Stimulated activated CD8-positive, alpha-beta memory T cell treated with anti-CD3 and anti-CD28 coated beads, Interleukin-7, amount 100 ng/mL, for 24 hours (primary cell): ENCODE measurements around the gene PPP2R5D.
"Not testable (repeated sequence)": the region's sequence is repeated elsewhere in the genome, so short reads cannot be mapped to it uniquely, and the experiment has no call there.

ENCODE experiments used
- DNase-seq: peaks from one replicate; pipeline ENCODE4 v3.0.0-alpha.2; 2020; ENCODE audit warnings: low read depth

The PPP2R5D gene

DNA sequence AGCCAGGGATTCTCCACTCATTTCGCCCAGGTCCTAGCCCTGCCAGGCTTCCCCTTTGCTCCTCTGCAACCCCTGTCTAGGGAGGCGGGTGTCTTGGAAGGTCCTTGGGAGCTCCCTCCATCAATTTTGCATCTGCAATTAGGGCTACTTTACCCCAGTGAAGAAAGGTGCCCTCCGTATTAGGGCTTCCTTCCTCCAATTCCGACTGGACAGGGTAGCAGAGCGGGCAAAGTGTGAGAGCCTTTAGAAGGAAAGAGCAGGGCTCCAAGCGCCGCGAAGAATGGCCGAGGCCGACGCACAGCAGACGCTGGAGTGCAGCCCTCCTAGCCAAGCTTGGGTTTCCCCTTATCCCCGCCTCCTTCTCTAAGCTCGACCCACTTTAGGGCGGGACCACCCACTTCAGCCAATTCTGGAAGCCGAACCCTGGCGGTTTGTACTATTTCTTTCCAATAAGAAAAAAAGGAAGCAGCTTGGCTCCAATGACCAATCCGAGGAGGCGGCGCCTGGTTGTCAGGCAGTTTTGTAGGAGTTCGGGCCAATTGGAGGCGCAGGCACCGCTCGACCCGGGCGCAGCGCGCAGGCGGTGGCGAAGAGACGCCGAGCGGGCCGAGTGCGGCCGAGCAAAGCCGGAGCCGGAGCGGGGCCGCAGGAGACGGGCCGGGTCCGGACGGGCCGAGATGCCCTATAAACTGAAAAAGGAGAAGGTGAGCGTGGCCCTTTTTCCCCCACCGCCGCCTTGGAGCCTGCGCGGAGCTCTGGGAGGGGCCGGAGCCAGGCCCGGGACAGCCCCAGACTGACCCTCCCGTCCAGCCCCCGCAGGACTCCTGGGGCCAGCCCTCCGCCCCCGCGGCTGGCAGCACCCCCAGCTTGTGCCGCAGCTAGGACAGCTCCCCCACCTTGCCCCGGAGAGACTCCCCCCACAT lies at the start of gene PPP2R5D:
Gene PPP2R5D (plus strand): TSS at position 570 of the 923 bp plus-strand sequence. CDS start 108 bp downstream, at position 678.
- DNase-seq, result peak; percentile 95

DNA sequence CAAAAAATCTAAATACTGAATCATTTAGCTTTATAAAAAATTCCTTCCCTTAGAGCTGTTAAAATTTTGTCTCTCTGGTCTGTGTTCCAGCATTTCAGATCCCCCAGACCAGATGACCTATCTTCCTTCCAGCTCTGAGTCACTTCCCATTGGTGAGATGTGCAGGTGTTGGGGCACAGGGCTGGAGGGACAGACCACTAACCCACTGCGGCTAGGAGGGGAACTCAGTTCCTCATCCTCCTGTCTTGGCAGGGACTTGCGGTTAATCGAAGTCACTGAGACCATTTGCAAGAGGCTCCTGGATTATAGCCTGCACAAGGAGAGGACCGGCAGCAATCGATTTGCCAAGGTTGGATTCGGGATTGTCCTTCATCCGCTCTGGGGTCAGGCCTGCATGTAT lies 49.0 kb upstream of the PPP2R5D start:
- DNase-seq, result no peak

DNA sequence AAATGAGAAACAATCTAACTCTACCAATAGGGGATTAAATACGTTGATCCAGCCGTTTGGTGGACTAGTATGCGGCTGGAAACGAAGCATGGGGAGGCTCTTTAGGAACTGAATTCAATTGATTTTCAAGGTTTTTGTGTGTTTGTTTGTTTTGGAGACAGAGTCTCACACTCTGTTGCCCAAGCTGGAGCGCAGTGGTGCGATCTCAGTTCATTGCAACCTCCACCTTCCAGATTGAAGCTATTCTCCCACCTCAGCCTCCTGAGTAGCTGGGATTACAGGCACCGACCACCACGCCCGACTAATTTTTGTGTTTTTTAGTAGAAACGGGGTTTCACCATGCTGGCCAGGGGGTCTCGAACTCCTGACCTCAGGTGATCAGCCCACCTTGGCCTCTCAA lies 48.0 kb upstream of the PPP2R5D start:
- no peak for DNase-seq

DNA sequence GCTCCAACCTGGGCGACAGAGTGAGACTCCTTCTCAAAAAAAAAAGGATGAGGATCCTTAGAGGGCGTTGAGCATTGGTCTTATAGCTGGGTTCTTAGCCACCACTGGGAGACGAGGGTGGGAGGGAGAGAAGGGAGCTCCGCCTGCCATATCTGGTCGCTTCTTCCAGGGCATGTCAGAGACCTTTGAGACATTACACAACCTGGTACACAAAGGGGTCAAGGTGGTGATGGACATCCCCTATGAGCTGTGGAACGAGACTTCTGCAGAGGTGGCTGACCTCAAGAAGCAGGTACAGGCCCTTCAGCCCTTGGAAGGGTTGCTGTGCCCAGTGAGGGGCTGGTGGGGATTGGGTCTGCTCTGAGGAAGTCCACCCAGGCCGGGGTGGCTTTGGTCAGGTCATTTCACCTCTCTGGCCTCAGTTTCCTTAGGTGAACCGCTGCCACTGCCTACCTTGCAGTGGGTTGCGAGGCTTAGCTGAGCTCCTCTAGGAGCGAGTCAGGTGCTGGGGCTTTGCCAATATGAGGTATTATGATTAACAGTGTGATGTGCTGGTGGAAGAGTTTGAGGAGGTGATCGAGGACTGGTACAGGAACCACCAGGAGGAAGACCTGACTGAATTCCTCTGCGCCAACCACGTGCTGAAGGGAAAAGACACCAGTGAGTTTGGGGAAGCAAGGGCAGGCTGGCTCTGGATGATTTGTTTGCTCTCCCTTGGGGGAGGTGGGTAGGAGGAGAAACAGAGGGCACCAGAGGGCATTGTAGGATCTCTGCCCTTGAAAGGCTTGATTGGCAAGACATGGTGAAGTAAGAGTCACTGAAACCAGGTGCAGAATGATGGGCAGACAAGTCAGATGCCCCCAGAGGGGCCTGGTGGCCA lies 46.6 kb upstream of the PPP2R5D start:
- no peak for DNase-seq

DNA sequence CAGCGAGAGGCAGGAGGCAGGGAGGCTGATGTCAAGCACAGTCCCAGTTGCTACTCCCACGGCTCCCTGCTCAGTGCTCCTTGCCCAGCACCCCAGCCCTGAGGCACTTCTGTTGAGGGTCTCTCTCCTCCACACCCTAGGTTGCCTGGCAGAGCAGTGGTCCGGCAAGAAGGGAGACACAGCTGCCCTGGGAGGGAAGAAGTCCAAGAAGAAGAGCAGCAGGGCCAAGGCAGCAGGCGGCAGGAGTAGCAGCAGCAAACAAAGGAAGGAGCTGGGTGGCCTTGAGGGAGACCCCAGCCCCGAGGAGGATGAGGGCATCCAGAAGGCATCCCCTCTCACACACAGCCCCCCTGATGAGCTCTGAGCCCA lies 46.0 kb upstream of the PPP2R5D start:
- no peak for DNase-seq

DNA sequence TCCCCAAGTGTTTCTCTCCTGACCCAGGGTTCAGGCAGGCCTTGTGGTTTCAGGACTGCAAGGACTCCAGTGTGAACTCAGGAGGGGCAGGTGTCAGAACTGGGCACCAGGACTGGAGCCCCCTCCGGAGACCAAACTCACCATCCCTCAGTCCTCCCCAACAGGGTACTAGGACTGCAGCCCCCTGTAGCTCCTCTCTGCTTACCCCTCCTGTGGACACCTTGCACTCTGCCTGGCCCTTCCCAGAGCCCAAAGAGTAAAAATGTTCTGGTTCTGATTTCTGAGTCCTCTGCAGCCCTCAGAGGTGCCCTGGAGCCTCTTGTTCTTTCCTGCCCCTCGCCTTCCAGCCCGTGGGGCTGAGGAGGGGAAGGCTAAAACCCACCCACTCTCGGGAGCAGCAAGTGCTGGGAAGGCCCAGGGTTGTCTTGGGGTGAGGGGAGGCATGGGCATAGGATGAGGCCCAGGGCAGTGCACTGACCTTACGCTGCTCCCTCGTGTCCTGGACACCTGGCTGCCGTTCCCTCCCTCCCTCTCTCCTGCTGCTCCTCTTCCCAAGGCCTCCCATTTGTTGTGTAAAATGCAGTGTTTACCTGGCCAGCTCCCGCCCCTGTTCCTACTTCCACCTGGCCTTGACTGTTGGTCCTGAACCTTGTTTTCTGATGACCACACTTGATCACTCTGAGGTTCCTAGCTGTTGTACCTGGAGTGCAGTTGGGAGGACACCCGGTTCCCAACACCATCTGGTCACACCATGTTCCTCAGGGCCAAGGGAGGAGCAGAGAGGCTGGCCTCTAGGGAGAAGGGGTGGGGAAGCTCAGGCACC lies 45.2 kb upstream of the PPP2R5D start:
- no peak for DNase-seq

DNA sequence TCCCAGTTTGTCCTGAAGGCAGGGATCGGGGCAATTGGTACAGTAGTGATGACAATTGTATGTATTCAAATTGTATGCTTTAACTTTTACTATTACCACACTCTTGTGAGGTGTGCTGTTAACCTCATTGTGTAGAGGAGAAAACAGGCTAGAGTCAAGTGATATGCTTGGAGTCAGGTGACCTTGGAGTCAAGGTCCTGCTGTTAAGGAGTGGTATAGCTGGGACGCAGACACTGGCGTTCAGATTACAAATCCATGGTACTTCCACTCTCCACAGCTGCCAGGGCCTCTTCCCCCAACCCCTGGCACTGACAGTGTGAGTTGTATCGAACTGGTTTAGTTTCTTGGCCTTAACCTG lies 44.6 kb upstream of the PPP2R5D start:
- DNase-seq, result no peak

DNA sequence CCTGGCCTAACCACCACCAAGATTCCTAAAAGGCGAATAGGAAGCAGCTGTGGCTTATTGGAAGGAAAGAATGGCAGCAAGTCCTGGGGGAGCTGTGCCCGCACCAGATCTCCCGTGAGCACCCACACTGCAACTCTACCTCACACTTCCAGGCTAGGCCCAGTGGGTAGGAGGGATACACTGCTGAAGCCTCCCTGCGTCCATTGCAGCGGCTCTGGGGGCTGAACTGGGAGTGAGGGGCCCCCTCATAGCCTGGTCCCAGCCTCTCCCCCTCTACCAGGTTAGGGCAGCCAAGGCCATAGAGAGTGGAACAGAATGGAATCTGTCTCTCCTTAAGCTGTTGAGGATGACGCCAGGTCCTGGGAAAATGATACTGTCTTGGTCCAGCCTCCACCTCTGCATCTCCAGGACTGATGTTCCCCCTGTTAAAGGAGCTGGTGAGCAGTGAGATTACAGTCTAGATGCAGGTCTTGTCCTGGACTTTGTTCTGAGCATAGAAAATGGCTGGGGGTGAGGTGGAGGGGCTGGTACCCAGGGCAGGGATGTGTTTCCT lies 43.8 kb upstream of the PPP2R5D start:
- no peak for DNase-seq

DNA sequence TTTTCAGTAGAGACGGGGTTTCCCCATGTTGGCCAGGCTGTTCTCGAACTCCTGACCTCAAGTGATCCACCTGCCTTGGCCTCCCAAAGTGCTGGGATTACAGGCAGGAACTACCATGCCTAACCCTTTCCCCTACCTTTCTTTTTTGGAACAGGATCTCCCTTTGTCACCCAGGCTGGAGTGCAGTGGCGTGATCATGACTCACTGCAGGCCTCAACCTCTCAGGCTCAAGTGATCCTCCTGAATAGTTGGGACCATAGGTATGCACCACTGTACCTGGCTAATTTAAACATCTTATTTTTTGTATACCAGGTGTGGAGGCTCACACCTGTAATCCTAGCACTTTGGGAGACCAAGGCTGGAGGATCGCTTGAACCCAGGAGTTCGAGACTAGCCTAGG lies 43.0 kb upstream of the PPP2R5D start:
- DNase-seq, result not testable (repeated sequence)

DNA sequence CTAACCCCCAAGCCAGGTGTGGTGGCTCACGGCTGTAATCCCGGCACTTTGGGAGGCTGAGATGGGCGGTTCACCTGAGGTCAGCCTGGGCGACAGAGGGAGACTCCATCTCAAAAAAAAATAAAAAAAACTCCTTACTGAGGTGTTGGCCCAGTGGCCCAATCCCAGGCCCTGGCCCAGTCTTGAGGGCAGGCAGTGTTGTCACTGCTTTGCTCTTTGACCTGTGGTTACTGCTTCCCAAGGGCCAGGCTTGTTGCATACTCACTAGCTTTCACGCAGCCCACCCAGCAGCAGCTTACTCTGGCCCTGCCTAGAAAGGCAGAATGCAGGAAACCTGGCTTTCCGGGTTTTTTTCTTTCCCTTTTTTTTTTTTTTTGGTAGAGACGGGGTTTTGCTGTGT lies 41.9 kb upstream of the PPP2R5D start:
- no peak for DNase-seq

DNA sequence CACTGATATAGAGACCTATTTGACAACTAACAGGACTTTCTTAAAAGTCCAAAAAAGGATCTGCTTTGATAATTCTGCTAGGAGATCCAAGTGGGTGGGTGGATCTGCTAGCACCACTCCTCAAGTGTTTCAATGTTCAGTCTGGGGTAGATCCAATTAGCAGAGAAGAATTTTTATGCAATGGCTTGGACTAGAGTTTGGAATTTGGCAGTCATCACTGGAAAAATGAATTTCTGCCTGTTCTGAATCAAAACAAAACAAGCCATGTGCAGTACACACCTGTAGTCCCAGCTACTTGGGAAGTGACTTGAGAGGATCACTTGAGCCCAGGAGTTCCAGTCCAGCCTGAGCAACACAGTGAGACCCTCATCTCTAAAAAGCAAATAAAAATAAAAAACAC lies 36.4 kb upstream of the PPP2R5D start:
- DNase-seq, result no peak

DNA sequence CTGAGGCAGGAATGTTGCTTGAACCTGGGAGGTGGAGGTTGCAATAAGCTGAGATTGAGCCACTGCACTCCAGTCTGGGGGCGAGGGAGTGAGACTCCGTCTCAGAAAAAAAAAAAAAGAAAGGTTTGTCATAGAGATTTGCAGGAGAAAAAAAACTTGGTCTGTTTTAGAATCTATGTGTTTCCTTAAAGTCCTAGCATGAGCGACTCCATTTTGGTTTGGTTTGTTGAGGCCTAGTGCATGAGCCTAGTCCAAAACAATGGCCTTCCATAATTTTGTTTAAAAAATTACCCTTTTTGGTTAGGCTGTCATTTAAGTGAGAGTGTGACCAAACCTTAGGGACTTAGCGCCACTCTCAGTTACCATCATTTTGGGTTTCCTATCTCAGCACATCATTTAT lies 32.0 kb upstream of the PPP2R5D start:
- no peak for DNase-seq

DNA sequence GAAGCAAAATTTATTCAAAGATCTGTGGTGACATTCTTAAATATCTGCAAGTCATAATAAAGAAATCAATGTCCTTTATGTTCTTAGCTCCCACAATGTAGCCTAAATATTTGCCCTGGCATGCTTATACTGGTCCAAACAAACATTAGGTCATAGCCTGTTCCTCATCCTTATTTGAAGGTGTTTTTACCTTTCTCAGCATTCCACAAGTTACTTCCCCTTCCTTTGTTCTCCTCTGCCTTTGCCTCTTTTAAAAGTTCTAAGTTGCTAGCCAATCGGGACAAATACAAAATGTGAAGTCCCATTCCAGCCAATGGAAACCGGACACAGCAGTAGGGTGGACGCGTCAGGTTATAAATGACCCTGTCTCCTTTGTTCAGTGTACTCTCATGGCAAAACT lies 30.0 kb upstream of the PPP2R5D start:
- DNase-seq, result not testable (repeated sequence)

DNA sequence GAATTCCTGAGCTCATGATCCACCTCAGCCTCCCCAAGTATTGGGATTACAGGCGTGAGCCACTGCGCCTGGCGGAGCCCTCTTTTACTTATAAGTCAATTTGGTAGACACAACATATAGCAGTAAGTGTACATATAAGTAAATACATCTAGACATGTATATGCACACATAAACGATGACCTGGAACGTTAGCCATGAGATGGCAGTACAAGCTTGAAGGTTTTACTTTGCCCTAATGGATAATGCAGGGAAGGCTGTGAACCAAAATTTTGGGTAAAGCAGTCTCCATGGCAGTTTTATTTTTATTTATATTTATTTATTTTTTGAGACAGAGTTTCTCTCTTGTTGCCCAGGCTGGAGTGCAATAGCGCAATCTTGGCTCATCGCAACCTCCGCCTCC lies 26.2 kb upstream of the PPP2R5D start:
- no peak for DNase-seq

DNA sequence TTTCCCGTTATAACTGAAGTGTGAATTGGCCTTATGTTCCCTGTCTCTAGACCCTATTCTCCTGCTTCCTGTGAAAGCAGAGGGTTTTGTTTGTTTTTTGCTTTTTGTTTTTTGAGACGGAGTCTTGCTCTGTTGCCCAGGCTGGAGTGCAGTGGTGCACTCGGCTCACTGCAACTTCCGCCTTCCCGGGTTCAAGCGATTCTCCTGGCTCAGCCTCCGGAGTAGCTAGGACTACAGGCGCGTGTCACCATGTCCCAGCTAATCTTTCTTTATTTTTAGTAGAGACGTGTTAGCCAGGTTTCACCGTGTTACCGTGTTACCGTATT lies 24.5 kb upstream of the PPP2R5D start:
- DNase-seq, result no peak

DNA sequence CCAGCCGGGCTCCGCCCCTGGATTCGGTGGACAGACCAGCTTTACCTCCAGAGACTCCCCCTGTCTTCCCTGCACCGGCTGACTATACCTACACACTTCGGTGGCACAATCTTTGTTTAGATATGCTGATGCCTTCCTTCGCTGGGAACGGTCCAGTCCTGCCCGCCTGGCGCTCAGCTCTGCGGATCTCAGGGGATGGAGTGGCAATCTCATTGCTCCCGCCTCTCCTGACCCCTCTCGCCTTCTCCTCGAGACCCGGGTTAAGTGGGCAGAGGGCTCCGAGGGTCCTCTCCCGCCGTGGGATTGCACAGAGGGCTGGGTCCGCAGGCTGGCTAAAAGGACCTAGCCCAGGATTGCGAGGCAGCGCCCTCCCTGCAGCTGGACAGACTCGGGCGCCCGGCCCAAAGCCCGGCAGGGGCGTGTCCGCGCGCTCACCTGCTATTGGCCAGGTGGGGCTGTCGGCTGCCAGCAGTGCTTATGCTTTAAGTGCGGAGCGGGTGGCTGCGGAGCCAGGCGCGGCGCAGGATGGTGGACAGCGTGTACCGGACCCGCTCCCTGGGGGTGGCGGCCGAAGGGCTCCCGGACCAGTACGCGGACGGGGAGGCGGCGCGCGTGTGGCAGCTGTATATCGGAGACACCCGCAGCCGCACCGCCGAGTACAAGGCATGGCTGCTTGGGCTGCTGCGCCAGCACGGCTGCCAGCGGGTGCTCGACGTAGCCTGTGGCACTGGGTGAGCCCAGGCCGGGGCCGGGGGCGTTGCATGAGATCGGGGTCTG lies 23.9 kb upstream of the PPP2R5D start, which contains the start of gene GNMT:
Gene GNMT (plus strand): TSS at position 512 of the 777 bp plus-strand sequence. CDS start 14 bp downstream, at position 526.
- no peak for DNase-seq

DNA sequence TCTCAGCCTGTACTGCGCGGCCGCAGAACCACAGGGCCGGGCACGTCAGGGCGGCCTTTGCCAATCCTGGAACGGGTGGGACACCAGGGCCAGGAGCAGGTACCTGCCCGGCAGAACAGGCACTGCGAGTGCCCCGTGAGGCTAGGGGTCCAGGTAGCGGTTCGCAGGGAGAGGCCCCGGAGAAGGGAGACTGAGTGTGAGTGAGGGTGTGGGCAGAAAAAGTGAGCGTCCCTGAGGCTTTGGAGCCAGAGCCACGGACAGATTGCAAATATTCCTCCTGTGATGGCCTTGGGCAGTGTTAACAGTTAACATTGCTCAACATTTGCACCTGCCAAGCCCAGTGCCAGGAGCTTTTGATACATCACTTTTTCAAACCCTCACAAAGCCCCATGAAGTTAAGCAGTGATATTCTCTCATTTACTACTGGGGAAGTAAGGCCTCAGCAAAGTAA lies 23.3 kb upstream of the PPP2R5D start:
- DNase-seq, result no peak

DNA sequence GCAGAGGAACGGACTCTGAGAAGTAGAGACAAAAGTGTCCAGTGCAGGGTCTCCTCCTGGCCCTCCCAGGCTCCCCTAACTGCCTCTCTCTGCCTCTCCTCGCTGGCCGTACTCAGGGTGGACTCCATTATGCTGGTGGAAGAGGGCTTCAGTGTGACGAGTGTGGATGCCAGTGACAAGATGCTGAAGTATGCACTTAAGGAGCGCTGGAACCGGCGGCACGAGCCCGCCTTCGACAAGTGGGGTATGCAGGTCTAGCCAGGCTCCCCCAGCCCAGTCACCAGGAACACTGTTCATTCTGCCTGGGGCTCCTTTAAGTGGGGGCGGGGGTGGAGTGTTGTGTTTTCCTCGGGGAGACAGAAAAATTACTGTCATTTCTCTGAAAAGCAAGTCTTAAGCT lies 22.3 kb upstream of the PPP2R5D start:
- DNase-seq, result no peak

DNA sequence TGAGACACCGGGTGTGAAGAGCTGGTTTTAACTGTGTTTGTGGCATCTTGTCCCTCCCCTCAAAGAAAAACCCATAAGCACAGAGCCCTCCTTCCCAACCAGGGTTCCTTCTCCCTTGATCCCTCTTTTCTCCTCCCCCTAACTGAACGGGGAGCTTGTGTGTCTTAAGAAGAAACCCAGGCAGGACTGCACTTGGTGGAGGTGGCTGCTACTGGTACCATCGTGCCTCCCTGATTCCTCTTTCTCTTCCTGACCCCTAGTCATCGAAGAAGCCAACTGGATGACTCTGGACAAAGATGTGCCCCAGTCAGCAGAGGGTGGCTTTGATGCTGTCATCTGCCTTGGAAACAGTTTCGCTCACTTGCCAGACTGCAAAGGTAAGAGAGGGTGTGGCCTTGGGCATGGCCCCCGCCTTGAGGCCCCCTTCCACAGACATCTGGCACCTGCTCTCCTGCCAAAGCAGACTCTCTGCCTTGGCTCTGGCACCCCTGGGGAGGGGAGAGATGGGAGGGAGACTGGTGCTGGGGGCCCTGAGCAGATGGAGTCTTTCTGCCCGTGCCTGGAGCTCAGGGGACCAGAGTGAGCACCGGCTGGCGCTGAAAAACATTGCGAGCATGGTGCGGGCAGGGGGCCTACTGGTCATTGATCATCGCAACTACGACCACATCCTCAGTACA lies 21.7 kb upstream of the PPP2R5D start:
- DNase-seq, result no peak

DNA sequence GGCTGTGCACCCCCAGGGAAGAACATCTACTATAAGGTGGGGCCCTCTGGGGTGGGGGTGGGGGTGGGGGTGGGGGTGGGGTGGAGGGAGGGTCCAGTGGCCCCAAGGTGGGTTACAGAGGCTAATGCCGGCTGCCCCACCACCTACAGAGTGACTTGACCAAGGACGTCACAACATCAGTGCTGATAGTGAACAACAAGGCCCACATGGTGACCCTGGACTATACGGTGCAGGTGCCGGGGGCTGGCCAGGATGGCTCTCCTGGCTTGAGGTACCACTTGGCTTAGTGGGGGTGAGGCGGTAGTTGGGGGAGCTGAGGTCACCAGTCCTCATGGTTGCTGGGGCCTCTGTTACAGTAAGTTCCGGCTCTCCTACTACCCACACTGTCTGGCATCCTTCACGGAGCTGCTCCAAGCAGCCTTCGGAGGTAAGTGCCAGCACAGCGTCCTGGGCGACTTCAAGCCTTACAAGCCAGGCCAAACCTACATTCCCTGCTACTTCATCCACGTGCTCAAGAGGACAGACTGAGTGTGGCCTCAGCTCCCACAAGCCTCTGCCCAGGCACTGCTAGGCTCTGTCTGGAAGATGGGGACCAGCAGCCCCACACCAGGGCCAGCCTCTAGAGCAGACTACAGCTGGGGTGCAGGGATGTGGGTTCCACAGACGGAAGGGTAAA lies 21.1 kb upstream of the PPP2R5D start:
- no peak for DNase-seq
